22Rv1 (cell line): ENCODE results near the gene SYNJ2.

Source experiments
- H3K27ac ChIP-seq: fragments of 450-650 bp; 2 replicates; pipeline ENCODE4 v1.5.1; 2017
- ZFX ChIP-seq: fragments of 450-650 bp; IDR thresholded peaks from 2 replicates; pipeline ENCODE4 v1.6.1; 2017; ENCODE audit warnings: antibody characterized with exemption, borderline replicate concordance
- TF ChIP-seq, protein P1 (sequence below): fragments of 450-650 bp; IDR thresholded peaks from 2 replicates; pipeline ENCODE4 v1.5.1; 2017; ENCODE audit warnings: mild to moderate bottlenecking

The SYNJ2 gene

DNA sequence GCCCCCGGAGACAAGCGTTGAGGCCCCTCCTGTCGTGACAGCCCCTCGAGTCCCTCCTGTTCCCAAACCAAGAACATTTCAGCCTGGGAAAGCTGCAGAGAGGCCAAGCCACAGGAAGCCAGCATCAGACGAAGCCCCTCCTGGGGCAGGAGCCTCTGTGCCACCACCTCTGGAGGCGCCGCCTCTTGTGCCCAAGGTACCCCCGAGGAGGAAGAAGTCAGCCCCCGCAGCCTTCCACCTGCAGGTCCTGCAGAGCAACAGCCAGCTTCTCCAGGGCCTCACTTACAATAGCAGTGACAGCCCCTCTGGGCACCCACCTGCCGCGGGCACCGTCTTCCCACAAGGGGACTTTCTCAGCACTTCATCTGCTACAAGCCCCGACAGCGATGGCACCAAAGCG lies 114.0 kb downstream of the SYNJ2 start:
- TF ChIP-seq, protein P1, sequence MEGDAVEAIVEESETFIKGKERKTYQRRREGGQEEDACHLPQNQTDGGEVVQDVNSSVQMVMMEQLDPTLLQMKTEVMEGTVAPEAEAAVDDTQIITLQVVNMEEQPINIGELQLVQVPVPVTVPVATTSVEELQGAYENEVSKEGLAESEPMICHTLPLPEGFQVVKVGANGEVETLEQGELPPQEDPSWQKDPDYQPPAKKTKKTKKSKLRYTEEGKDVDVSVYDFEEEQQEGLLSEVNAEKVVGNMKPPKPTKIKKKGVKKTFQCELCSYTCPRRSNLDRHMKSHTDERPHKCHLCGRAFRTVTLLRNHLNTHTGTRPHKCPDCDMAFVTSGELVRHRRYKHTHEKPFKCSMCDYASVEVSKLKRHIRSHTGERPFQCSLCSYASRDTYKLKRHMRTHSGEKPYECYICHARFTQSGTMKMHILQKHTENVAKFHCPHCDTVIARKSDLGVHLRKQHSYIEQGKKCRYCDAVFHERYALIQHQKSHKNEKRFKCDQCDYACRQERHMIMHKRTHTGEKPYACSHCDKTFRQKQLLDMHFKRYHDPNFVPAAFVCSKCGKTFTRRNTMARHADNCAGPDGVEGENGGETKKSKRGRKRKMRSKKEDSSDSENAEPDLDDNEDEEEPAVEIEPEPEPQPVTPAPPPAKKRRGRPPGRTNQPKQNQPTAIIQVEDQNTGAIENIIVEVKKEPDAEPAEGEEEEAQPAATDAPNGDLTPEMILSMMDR: no peak
- TF ChIP-seq ZFX: no peak
- no peak overlapping the region for H3K27ac ChIP-seq

DNA sequence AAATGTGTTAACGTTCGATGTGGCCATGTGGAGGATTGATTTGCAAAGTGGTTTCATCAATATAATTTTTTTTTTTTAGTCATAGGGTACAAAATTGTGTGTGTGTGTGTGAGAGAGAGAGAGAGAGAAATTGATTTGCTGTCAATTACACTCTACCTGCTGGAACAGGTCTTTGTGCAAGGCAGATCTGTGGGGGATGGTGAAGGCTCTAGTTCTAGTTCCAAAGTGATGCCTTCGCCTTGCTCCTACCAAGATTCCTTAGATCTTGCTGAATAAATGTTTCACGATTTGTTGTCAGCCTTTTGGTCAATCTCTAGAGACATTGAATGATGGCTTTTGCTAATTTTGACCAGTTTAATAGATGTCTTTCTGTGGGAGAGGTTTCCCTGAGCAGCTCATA lies 121.6 kb downstream of the SYNJ2 start:
- H3K27ac ChIP-seq: no peak overlapping the region
- TF ChIP-seq, protein P1: no peak
- no peak for TF ChIP-seq ZFX

DNA sequence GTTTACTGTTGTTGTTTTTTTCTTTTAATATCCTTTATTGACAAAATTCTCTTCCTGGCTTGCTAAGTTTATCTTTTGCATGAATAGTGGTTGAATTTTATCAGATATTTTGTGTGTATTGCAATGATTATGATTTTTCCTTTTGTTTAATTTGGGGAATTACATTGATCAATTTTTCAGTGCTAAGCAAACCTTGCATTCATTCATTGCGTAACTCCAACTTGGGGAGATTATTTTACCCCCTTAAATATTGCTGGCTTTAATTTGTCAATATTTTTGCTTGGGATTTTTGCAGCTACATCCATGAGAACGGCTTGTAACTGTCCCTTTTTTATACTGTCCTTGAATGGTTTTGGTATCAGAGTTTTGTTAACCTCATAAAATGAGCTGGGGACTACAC lies 123.0 kb downstream of the SYNJ2 start:
- TF ChIP-seq, protein P1: no peak
- TF ChIP-seq ZFX: no peak
- no peak overlapping the region for H3K27ac ChIP-seq

DNA sequence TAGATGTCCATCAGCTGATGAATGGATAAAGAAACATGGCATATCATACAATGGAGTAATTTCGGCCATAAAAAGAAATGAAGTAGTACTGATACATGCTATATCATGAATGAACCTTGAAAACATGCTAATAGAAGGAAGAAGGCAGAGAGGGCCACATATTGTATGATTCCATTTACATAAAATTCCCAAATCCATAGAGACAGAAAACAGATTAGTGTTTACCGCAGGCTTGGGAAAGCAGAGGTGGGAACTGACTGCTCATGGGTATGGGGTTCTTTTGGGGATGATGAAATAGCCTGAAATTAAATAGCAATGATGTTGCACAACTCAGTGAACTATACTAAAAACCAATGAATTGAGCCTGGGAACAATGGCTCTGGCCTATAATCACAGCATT lies 128.1 kb downstream of the SYNJ2 start:
- no peak for TF ChIP-seq ZFX
- TF ChIP-seq, protein P1: no peak
- no peak overlapping the region for H3K27ac ChIP-seq

DNA sequence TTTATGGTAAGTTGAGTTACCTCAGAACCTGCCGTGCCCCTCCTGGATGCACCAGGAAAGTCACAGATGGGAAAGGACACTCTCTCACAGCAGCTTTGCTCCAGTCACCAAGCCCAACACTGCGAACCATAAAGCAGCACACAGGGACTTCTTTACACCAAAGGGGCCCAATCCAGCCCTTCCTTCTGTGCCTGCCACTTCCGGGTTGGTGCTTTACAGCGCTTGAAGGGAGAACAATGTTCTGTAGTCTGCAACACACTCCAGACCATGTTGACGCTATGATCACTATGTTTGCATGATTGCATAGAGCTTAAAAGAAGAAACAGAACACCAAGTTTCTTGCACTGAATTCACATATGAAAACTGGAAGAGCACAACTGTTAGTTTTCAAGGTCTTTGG lies 129.3 kb downstream of the SYNJ2 start:
- H3K27ac ChIP-seq: no peak overlapping the region
- no peak for TF ChIP-seq ZFX
- TF ChIP-seq, protein P1: no peak

DNA sequence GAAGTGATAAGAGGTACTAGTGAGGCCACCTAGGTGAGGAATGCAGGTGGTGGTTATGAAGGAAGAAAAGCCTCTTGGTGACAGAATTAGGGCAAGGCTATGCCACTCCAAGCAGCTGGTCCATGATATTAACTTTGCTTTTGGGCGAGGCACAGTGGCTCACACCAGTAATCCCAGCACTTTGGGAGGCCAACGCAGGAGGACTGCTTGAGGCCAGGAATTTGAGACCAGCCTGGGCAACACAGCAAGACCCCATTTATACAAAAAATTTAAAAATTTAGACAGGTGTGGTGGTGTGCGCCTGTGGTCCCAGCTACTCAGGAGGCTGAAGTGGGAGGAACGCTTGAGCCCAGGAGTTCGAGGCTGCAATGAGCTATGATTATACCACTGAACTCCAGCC lies 130.3 kb downstream of the SYNJ2 start:
- TF ChIP-seq ZFX: no peak
- TF ChIP-seq, protein P1: no peak

DNA sequence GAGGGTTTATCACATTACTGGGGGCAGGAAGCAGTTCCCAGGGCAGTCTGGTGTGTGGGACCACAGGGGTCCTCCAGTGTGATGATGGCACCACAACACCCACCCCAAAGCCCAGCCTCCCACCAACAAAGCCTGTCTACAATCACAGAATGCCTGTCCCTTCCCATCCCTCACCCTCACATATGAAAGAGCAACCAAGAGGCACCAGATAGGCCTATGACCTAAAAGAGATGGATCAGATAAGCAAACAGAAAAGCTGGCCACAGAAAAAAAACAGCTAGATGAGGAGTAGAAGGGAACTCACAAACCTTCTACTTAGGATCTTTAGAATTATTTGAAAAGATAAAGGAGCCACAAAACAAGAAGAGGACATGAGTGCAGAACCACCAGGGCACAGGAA lies 132.1 kb downstream of the SYNJ2 start:
- no peak overlapping the region for H3K27ac ChIP-seq
- no peak for TF ChIP-seq ZFX
- TF ChIP-seq, protein P1: no peak

More for the DNA sequence above, 130.3 kb downstream of the SYNJ2 start:
- no peak overlapping the region for H3K27ac ChIP-seq
